Stimulated activated CD8-positive, alpha-beta memory T cell treated with anti-CD3 and anti-CD28 coated beads, Interleukin-15, amount 100 ng/mL, for 1 hour (primary cell): ENCODE measurements around the gene OXGR1.

ENCODE experiments used
- DNase-seq: peaks from one replicate; pipeline ENCODE4 v3.0.0-alpha.2; 2020; ENCODE audit warnings: low read depth

Gene OXGR1

GRCh38 chr13:96963786-96964475 lies 30.3 kb downstream of the OXGR1 start:
- DNase-seq, result no peak

- no peak for DNase-seq
Observed at GRCh38 chr13:96960379-96960778, 33.9 kb downstream of the OXGR1 start.

DNA sequence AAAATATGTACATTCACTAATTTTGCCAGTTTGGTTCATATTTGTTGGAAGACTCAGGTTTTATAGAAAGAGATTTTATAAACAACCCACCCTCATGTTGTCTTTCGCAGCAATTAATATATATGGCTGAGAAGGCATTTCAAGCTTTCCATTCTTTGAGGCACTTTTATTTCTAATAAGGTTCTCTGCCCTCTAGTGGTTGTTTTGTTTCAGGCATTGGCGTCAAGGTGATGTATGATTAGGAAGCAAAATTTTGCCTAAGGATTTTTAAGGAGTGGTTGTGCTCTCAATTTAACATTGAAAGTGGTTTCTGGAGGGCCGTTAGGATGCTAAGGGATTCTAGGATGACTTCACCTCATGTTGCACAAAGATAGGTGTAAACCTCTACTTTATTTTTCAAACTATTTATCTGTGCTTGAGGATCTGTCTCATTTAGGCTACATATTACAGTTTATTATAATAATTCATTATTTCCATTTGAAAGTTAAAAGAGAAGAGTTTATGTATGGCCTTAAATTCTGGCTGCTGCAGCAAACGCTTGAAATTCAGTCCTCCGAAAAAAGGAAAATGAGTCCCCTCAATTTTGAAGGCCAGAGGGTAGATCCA lies 35.9 kb downstream of the OXGR1 start:
- no peak for DNase-seq

DNA sequence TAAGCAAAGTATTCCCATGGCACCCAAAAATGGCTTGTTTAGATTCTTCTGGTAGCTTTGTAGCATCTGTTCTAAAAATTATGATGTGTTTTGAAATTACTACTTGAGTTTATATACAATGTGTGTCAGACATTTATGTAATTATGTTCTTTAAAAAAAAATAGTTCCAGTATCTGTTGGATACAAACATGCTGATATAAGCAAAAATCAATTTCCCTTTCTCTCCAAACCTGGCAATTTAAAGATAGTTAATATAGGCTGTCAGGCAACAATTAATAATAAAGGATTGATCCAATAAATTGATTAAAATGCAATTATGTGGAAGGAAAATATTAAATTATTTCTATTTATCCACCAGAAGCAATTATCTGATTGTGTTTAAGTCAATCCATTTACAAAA lies 41.7 kb downstream of the OXGR1 start:
- DNase-seq, result no peak

- DNase-seq, result no peak
Observed at GRCh38 chr13:96948127-96948526, 46.1 kb downstream of the OXGR1 start.

- no peak for DNase-seq
Observed at GRCh38 chr13:96947343-96947910, 46.8 kb downstream of the OXGR1 start.

- no peak for DNase-seq
Observed at GRCh38 chr13:96946709-96947311, 47.5 kb downstream of the OXGR1 start.

- DNase-seq, result no peak
Observed at GRCh38 chr13:96940961-96941360, 53.3 kb downstream of the OXGR1 start.

- no peak for DNase-seq
Observed at GRCh38 chr13:96935901-96936300, 58.4 kb downstream of the OXGR1 start.
